ENCODE measurements around the gene IFT20.

IFT20 gene

DNA sequence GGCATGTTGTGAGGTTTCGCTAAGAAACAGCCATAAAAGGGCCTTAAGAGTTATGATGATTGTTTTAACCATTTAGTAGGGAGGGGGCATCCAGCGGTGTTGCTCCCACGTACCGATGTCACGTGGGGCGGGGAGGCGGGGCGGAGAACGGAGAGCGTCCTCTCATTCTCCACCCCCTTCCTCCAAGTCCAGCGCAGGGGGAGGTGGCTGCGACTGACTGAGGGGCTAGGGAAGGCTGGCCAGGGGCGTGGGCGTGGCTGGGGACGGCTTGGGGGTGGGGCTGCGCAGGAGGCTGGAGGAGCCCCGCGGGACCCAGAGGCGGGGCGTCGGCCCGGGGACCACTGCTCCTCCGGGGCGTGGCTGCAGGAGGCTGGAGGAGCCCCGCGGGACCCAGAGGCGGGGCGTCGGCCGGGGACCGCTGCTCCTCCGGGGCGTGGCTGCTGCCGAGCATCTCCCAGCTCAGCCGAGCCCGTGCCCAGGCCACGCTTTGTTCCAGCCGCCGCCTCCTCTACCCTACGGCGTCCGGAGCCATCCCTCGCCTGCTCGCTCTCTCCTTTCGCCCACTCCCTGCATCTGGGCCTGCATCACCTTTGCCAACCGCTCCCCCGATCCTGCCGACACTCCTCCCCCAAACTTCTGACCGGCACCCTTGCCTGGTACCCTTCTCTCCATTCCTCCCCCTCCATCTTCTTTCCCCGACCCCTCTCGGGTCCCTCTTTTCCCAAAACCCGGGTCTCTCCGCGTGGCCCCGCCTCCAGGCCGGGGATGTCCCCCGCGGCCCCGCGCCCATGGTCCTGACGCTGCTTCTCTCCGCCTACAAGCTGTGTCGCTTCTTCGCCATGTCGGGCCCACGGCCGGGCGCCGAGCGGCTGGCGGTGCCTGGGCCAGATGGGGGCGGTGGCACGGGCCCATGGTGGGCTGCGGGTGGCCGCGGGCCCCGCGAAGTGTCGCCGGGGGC, 36.3 kb upstream of the IFT20 start, which contains the start of gene SARM1:
Gene SARM1, plus strand, starts transcription at position 450 of the 958 bp plus-strand sequence. Its CDS starts 339 bp downstream, at position 789.
- Histone ChIP-seq H3K36me3 (ENCODE audit: control insufficient read depth in 2 of 2, insufficient read depth in 1 of 2, low read length in 2 of 2) (no peaks in the 10 kb centered on the region; a peak in 1 of 3 replicates), H3K9me3 (ENCODE audit: control insufficient read depth, insufficient read depth, low read depth, low read length) (no peaks in the 10 kb centered on the region), H3K27ac (ENCODE audit: extremely low read depth, low read depth, low read length) (peak within 1 kb of the TSS; percentile 87), H3K4me3 (ENCODE audit: low read depth, low read length) (peak within 1 kb of the TSS; percentile 50), H3K4me1 (ENCODE audit: control insufficient read depth, insufficient read depth, low read length) (peaks cover 13% of the 10 kb centered on the region)
- POLR2A ChIA-PET = interaction anchor here (0.5 to 7.1 kb wide), 7 partner anchors 9 to 36 kb away, joined by 3 to 66 read pairs (median 6); partner anchors contain the start of genes IFT20, POLDIP2, SLC46A1 and TNFAIP1
- CTCF ChIA-PET = interaction anchor here (1.5 kb wide), 1 partner anchor 46 kb away, joined by 11 read pairs; no protein-coding TSS in a partner anchor
- TF ChIP-seq ZNF394 (tag by site-specific recombination; IDR thresholded peaks at IDR 0.05; ENCODE audit: borderline replicate concordance) = peak; percentile 73; the same call in 1 of the 2 replicates
- TF ChIP-seq ZNF2 (tag by site-specific recombination; IDR thresholded peaks at IDR 0.05) = peak; percentile 61; the same call in 1 of the 2 replicates
- TF ChIP-seq ZNF274 (IDR thresholded peaks at IDR 0.05; ENCODE audit: low read length) = no peak
- no peak for TF ChIP-seq ZNF274 (tag by site-specific recombination; IDR thresholded peaks at IDR 0.05; ENCODE audit: borderline replicate concordance)
- no peak for TF ChIP-seq ZNF140 (tag by site-specific recombination; IDR thresholded peaks at IDR 0.05)
- TF ChIP-seq, protein P1, sequence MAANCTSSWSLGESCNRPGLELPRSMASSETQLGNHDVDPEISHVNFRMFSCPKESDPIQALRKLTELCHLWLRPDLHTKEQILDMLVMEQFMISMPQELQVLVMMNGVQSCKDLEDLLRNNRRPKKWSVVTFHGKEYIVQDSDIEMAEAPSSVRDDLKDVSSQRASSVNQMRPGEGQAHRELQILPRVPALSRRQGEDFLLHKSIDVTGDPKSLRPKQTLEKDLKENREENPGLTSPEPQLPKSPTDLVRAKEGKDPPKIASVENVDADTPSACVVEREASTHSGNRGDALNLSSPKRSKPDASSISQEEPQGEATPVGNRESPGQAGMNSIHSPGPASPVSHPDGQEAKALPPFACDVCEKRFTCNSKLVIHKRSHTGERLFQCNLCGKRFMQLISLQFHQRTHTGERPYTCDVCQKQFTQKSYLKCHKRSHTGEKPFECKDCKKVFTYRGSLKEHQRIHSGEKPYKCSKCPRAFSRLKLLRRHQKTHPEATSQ (tag by site-specific recombination; IDR thresholded peaks at IDR 0.05) = peak; percentile 63; the same call in 1 of the 2 replicates
- TF ChIP-seq KLF9 (tag by site-specific recombination; IDR thresholded peaks at IDR 0.05; ENCODE audit: low read depth) = peak; percentile 97
- peak; percentile 93 for TF ChIP-seq ZBTB48 (tag by site-specific recombination; IDR thresholded peaks at IDR 0.05)
- no peak for TF ChIP-seq ZNF626 (tag by site-specific recombination; IDR thresholded peaks at IDR 0.05)
- TF ChIP-seq, protein P2, sequence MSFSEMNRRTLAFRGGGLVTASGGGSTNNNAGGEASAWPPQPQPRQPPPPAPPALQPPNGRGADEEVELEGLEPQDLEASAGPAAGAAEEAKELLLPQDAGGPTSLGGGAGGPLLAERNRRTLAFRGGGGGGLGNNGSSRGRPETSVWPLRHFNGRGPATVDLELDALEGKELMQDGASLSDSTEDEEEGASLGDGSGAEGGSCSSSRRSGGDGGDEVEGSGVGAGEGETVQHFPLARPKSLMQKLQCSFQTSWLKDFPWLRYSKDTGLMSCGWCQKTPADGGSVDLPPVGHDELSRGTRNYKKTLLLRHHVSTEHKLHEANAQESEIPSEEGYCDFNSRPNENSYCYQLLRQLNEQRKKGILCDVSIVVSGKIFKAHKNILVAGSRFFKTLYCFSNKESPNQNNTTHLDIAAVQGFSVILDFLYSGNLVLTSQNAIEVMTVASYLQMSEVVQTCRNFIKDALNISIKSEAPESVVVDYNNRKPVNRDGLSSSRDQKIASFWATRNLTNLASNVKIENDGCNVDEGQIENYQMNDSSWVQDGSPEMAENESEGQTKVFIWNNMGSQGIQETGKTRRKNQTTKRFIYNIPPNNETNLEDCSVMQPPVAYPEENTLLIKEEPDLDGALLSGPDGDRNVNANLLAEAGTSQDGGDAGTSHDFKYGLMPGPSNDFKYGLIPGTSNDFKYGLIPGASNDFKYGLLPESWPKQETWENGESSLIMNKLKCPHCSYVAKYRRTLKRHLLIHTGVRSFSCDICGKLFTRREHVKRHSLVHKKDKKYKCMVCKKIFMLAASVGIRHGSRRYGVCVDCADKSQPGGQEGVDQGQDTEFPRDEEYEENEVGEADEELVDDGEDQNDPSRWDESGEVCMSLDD (tag by site-specific recombination; IDR thresholded peaks at IDR 0.05) = peak; percentile 84
- peak; percentile 86 for TF ChIP-seq ZFP69B (tag by site-specific recombination; IDR thresholded peaks at IDR 0.05)
- TF ChIP-seq, protein P3, sequence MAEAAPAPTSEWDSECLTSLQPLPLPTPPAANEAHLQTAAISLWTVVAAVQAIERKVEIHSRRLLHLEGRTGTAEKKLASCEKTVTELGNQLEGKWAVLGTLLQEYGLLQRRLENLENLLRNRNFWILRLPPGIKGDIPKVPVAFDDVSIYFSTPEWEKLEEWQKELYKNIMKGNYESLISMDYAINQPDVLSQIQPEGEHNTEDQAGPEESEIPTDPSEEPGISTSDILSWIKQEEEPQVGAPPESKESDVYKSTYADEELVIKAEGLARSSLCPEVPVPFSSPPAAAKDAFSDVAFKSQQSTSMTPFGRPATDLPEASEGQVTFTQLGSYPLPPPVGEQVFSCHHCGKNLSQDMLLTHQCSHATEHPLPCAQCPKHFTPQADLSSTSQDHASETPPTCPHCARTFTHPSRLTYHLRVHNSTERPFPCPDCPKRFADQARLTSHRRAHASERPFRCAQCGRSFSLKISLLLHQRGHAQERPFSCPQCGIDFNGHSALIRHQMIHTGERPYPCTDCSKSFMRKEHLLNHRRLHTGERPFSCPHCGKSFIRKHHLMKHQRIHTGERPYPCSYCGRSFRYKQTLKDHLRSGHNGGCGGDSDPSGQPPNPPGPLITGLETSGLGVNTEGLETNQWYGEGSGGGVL (tag by site-specific recombination; IDR thresholded peaks at IDR 0.05) = peak; percentile 74
- no peak for TF ChIP-seq ZNF221 (tag by site-specific recombination; IDR thresholded peaks at IDR 0.05; ENCODE audit: borderline replicate concordance)
- TF ChIP-seq ZNF785 (tag by site-specific recombination; IDR thresholded peaks at IDR 0.05) = peak; percentile 89; the same call in 1 of the 2 replicates
- TF ChIP-seq ZNF311 (tag by site-specific recombination; IDR thresholded peaks at IDR 0.05; ENCODE audit: borderline replicate concordance) = no peak
- TF ChIP-seq SCRT2 (tag by site-specific recombination; IDR thresholded peaks at IDR 0.05) = 0 out of 2 replicates have a peak, but pooled peaks have one; percentile 11
- TF ChIP-seq, protein P4, sequence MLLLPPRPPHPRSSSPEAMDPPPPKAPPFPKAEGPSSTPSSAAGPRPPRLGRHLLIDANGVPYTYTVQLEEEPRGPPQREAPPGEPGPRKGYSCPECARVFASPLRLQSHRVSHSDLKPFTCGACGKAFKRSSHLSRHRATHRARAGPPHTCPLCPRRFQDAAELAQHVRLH (tag by site-specific recombination; IDR thresholded peaks at IDR 0.05) = peak; percentile 73; the same call in 1 of the 2 replicates
- peak; percentile 54 for TF ChIP-seq OVOL3 (tag by site-specific recombination; IDR thresholded peaks at IDR 0.05)
- TF ChIP-seq ZNF324 (tag by site-specific recombination; IDR thresholded peaks at IDR 0.05) = peak; percentile 82; the same call in 1 of the 2 replicates
- TF ChIP-seq ZNF114 (tag by site-specific recombination; IDR thresholded peaks at IDR 0.05) = no peak
- TF ChIP-seq ZSCAN23 (tag by site-specific recombination; IDR thresholded peaks at IDR 0.05) = peak; percentile 72; the same call in 1 of the 2 replicates
- no peak for TF ChIP-seq ZNF544 (tag by site-specific recombination; IDR thresholded peaks at IDR 0.05)
- TF ChIP-seq ZNF335 (tag by site-specific recombination; conservative IDR thresholded peaks at IDR 0.05) = peak; percentile 98
- peak; percentile 78; the same call in 1 of the 2 replicates for TF ChIP-seq KLF7 (tag by site-specific recombination; IDR thresholded peaks at IDR 0.05; ENCODE audit: borderline replicate concordance)
- peak; percentile 83 for TF ChIP-seq ZNF501 (tag by site-specific recombination; IDR thresholded peaks at IDR 0.05)
- TF ChIP-seq ZNF341 (tag by site-specific recombination; IDR thresholded peaks at IDR 0.05; ENCODE audit: low read depth) = peak; percentile 91
- TF ChIP-seq, protein P5, sequence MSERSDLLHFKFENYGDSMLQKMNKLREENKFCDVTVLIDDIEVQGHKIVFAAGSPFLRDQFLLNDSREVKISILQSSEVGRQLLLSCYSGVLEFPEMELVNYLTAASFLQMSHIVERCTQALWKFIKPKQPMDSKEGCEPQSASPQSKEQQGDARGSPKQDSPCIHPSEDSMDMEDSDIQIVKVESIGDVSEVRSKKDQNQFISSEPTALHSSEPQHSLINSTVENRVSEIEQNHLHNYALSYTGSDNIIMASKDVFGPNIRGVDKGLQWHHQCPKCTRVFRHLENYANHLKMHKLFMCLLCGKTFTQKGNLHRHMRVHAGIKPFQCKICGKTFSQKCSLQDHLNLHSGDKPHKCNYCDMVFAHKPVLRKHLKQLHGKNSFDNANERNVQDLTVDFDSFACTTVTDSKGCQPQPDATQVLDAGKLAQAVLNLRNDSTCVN (tag by site-specific recombination; optimal IDR thresholded peaks at IDR 0.05) = peak; percentile 93
- no peak for TF ChIP-seq ZNF585B (tag by site-specific recombination; IDR thresholded peaks at IDR 0.05)
- peak; percentile 50; the same call in 1 of the 2 replicates for TF ChIP-seq ZBTB8A (tag by site-specific recombination; IDR thresholded peaks at IDR 0.05)
- peak; percentile 96 for TF ChIP-seq ZBTB20 (tag by site-specific recombination; IDR thresholded peaks at IDR 0.05)

Data from HEK293 (cell line).